Ovary (tissue), 9 donors: Measurements from ENCODE around the gene SPATA6L. TPM values are rescaled to one million over a fixed set of nuclear protein-coding genes. Genes with fewer than 3 reads are reported as not detected.
A peak's percentile ranks its signal among the peaks of the same experiment; 100 is the strongest.
"Not testable (repeated sequence)": the region's sequence is repeated elsewhere in the genome, so short reads cannot be mapped to it uniquely, and the experiment has no call there.

ENCODE experiments used
- DNase-seq, 5 donors: peaks; one replicate each; pipeline ENCODE4 v3.0.0-alpha.2; 2019 to 2020
- H3K27ac ChIP-seq, 2 donors: fragments of 200-600 bp; one replicate each; pipeline versions ENCODE4 v1.5.1 to v1.8.0; 2019 to 2022
- H3K27me3 ChIP-seq: fragments of 200-600 bp; one replicate; pipeline ENCODE4 v1.8.0; 2022
- H3K36me3 ChIP-seq: fragments of 200-600 bp; sonication (generic); one replicate; pipeline ENCODE4 v1.5.1; 2019
- H3K4me1 ChIP-seq: one replicate; pipeline ENCODE4 v1.8.1; 2013; ENCODE audit warnings: mild to moderate bottlenecking, moderate library complexity; ENCODE audit not compliant: insufficient read depth
- H3K4me3 ChIP-seq: fragments of 200-600 bp; sonication (generic); one replicate; pipeline ENCODE4 v1.5.1; 2017
- H3K9me3 ChIP-seq, 2 donors: fragments of 200-600 bp in 1 of 2; sonication (generic) in 1 of 2; one replicate each; pipeline versions ENCODE4 v1.5.1 to v1.8.1; 2013 to 2019; ENCODE audit warnings: mild to moderate bottlenecking in 1 of 2, moderate library complexity in 1 of 2
- EP300 ChIP-seq: sonication (generic); formaldehyde crosslinking; IDR thresholded peaks from one replicate; pipeline ENCODE4 v1.6.1; 2017; ENCODE audit warnings: antibody characterized with exemption
- POLR2A ChIP-seq: fragments of 450-650 bp; IDR thresholded peaks from one replicate; pipeline ENCODE4 v1.6.1; 2017; ENCODE audit warnings: antibody characterized with exemption, mild to moderate bottlenecking, moderate library complexity
- WGBS, 3 donors: extraction: QIAGEN DNeasy Blood & Tissue Kit in 1 of 3; methylation state at CpG; one replicate each; pipeline versions ENCODE4 v1.1.5 to v1.1.7; 2013 to 2017; 5-methylcytosine and 5-hydroxymethylcytosine counted together
- intact Hi-C, 4 donors: fragments of 100-400 bp; cut with DNase I; formaldehyde crosslinking; loops; one replicate each; pipeline versions ENCODE4 v1.11.0 to v1.15.1; 2022 to 2023
- polyA plus RNA-seq, 2 donors: library from polyadenylated mRNA; stranded (reverse); fragments of 200-250 nt in 1 of 2; fragments of 350-450 nt in 1 of 2; fragmentation: Illumina TruSeq in 1 of 2; extraction: RNeasy Lipid Tissue Mini Kit (QIAGEN cat#74804) in 1 of 2; gene quantifications; one replicate each; pipeline ENCODE4 v1.2.3, GENCODE V29; 2013 to 2014
- total RNA-seq, 7 donors: library from RNA; depleted of rRNA in 2 of 7; stranded (reverse); fragments of >200 nt in 2 of 7; fragmentation: NEBNext Ultra II Directional in 3 of 7; extraction: Animal tissue kit (Norgen Biotek cat#: 25700) in 3 of 7; gene quantifications; one replicate each; pipeline versions ENCODE4 v1.1.0 to v1.2.4, GENCODE V29; 2016 to 2023
- TF ChIP-seq, protein P1 (sequence below), 3 donors: fragments of 450-650 bp in 2 of 3; fragments of 200-600 bp in 1 of 3; IDR thresholded peaks; one replicate each; pipeline versions ENCODE4 v1.5.1 to v1.8.0; 2016 to 2022; ENCODE audit warnings: antibody characterized with exemption in 3 of 3, mild to moderate bottlenecking in 1 of 3
- donor health status: DM: no; HTN: no; CAD: no; lungs with moderate emphysema.
- donor health status: DM: no; HTN: no; CAD: no.
- donor health status: Bipolar disorder and iron deficiency.
- donor health status: DM: yes; HTN: yes; CAD: no.
- donor health status: DM: no; HTN: no; CAD: no.
- donor health status: DM: yes; HTN: yes; CAD: no.

The SPATA6L gene
- total and polyA plus RNA-seq, 9 donors, result 0.69 to 25.0 (median 2.1) TPM

DNA sequence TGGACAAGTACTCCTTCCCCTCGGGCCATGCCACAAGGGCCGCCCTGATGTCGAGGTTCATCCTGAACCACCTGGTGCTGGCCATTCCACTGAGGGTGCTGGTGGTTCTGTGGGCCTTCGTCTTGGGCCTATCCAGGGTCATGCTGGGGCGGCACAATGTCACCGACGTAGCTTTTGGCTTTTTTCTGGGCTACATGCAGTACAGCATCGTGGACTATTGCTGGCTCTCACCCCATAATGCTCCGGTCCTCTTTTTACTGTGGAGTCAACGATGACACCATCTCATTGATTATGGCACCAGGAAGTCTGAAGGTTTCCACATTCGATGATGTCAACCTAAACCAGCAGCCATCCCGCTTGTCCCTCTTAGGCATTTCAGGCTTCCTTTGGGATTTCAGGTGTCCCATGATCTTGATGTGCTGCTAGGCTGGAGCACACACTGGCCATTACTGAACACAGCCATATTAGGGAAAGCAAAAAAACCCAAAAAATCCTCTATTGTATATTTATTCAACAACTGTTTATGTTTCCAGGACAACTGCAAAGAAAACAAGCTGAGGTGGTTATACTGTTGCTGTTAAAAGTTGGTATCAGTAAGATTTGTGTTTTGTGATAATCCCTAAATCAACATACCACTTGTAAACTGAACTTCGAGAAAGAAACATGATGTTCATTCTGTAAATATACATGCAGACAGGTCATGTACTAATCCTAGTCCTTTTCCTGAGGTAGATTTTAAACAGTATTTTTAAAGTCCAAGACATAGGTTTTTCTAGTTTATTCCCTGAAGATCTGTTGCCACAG lies 3.1 kb downstream of the SPATA6L start:
- Histone ChIP-seq H3K27ac (peak overlapping the region; percentile 15 to 49), H3K9me3 (no peaks in the 10 kb centered on the region), H3K4me3 (peak overlapping the region; percentile 84), H3K36me3 (no peaks in the 10 kb centered on the region), H3K27me3 (no peaks in the 10 kb centered on the region), H3K4me1 (peaks cover 6% of the 10 kb centered on the region)
- intact Hi-C loops, result loop anchor here (2.0 to 10.0 kb wide), 4 partner anchors 78 to 962 kb away; partner anchors contain the start of genes AK3 (in 3 of the 4) and RIC1 (in 1 of the 4)
- WGBS, 3 donors, result 65 to 72% (median 70%) methylated on average over 13 of the region's 13 CpGs
- DNase-seq, result no peak
- TF ChIP-seq POLR2A, result no peak

DNA sequence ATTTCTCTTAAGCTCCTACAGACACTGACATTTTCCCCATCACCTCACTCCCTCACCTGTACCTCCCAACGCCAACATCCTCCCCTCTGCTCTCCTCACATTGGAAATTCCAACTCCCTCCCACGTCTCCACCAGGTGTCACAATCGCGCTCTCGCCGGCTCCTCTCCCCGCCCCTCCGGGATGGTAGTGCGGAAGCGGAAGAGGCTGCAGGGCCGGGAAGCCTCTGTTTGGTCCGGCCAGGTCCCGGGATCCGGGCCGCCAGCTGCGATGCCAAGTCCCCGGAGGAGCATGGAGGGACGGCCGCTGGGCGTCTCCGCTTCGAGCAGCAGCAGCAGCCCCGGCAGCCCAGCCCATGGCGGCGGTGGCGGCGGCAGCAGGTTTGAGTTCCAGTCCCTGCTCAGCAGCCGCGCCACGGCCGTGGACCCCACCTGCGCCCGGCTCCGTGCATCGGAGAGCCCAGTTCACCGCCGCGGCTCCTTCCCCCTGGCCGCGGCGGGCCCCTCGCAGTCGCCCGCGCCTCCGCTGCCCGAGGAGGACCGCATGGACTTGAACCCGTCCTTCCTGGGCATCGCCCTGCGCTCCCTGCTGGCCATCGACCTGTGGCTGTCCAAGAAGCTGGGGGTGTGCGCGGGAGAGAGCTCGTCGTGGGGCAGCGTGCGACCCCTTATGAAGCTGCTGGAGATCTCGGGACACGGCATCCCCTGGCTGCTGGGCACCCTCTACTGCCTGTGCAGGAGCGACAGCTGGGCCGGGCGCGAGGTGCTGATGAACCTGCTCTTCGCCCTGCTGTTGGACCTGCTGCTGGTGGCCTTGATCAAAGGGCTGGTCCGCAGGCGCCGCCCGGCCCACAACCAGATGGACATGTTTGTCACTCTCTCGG lies 3.9 kb downstream of the SPATA6L start, which contains the start of gene PLPP6:
TSS of gene PLPP6 (plus strand) at position 187 of the 881 bp plus-strand sequence. CDS start at position 269, 82 bp downstream.
- WGBS, 3 donors, result 3 to 4% (median 3%) methylated on average over 50 to 70 of the region's 70 CpGs
- intact Hi-C loops, result loop anchor here (2.0 to 10.0 kb wide), 4 partner anchors 78 to 962 kb away; partner anchors contain the start of genes AK3 (in 3 of the 4) and RIC1 (in 1 of the 4)

DNA sequence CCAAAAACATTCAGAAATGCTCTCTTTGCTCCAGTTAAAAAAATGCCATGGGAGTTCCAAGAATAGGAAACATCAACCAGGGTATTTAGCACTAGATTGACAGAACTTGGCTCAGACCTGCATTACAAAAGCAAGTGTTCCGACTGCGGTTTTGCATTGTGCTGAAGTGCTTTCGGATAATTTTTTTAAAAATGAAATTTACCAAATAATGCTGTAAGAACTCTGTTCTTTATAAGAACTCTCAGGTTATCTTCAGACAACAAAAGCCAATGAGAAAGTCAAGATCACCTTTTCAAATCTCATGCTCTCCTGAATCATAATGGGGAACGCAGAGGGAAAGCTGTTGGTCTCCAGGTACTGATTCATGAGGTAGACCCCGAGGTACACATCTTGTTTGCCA lies 4.7 kb downstream of the SPATA6L start:
- Histone ChIP-seq H3K4me1 (peaks cover 6% of the 10 kb centered on the region), H3K9me3 (no peaks in the 10 kb centered on the region), H3K27ac (no peak overlapping the region), H3K4me3 (peak overlapping the region; percentile 84), H3K36me3 (no peaks in the 10 kb centered on the region), H3K27me3 (no peaks in the 10 kb centered on the region)
- TF ChIP-seq, protein P1, sequence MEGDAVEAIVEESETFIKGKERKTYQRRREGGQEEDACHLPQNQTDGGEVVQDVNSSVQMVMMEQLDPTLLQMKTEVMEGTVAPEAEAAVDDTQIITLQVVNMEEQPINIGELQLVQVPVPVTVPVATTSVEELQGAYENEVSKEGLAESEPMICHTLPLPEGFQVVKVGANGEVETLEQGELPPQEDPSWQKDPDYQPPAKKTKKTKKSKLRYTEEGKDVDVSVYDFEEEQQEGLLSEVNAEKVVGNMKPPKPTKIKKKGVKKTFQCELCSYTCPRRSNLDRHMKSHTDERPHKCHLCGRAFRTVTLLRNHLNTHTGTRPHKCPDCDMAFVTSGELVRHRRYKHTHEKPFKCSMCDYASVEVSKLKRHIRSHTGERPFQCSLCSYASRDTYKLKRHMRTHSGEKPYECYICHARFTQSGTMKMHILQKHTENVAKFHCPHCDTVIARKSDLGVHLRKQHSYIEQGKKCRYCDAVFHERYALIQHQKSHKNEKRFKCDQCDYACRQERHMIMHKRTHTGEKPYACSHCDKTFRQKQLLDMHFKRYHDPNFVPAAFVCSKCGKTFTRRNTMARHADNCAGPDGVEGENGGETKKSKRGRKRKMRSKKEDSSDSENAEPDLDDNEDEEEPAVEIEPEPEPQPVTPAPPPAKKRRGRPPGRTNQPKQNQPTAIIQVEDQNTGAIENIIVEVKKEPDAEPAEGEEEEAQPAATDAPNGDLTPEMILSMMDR (IDR thresholded peaks at IDR 0.05), result no peak
- DNase-seq, result no peak
- WGBS, 3 donors, result 2 to 6% (median 4%) methylated on average over 5 of the region's 5 CpGs
- intact Hi-C loops, result loop anchor here (2.0 to 10.0 kb wide), 4 partner anchors 79 to 963 kb away; partner anchors contain the start of genes AK3 (in 3 of the 4) and RIC1 (in 1 of the 4)

More for the DNA sequence above, 3.9 kb downstream of the SPATA6L start, which contains the start of gene PLPP6:
- H3K9me3 ChIP-seq, result no peaks in the 10 kb centered on the region
- TF ChIP-seq, protein P1 (IDR thresholded peaks at IDR 0.05), result peak; percentile 46 to 58 (median 55)
- TF ChIP-seq EP300 (no peak), POLR2A (peak; percentile 33)
- no peaks in the 10 kb centered on the region for H3K27me3 ChIP-seq
- H3K4me1 ChIP-seq, result peaks cover 6% of the 10 kb centered on the region
- DNase-seq, result peak; percentile 86 to 90 (median 88)
- peak within 1 kb of the TSS; percentile 84 for H3K4me3 ChIP-seq
- no peaks in the 10 kb centered on the region for H3K36me3 ChIP-seq
- H3K27ac ChIP-seq, result peak within 1 kb of the TSS; percentile 15 to 49

DNA sequence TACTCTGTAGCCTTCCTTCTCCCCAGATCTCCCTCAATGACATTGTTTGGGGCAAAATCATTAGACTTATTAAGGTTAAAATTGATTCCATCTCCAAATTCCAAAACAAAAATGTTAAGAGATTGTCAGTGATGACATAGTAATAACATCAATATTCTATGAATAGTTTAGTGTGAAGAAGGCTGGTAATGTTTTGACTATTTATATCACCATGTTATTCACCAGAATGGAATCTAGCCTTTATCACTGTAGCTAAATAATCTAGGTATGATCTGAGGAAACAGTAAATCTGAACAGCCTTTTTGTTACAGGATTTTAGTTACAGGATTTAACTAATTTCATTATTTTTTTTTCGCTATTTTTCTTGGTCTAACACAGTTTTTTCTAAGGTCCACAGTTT lies 5.1 kb downstream of the SPATA6L start:
- no peak for DNase-seq
- no peaks in the 10 kb centered on the region for H3K9me3 ChIP-seq
- WGBS, 3 donors, result 63 to 68% (median 67%) methylated on average over 1 of the region's 1 CpG
- H3K27me3 ChIP-seq, result no peaks in the 10 kb centered on the region
- H3K36me3 ChIP-seq, result no peaks in the 10 kb centered on the region
- no peak overlapping the region for H3K4me3 ChIP-seq
- peaks cover 6% of the 10 kb centered on the region for H3K4me1 ChIP-seq
- intact Hi-C loops, result loop anchor here (10.0 kb wide), 3 partner anchors 84 to 964 kb away; partner anchors contain the start of genes AK3 (in 2 of the 4) and RIC1 (in 1 of the 4)
- H3K27ac ChIP-seq, result no peak overlapping the region
- TF ChIP-seq EP300 (no peak), POLR2A (no peak)
- TF ChIP-seq, protein P1 (IDR thresholded peaks at IDR 0.05), result no peak

DNA sequence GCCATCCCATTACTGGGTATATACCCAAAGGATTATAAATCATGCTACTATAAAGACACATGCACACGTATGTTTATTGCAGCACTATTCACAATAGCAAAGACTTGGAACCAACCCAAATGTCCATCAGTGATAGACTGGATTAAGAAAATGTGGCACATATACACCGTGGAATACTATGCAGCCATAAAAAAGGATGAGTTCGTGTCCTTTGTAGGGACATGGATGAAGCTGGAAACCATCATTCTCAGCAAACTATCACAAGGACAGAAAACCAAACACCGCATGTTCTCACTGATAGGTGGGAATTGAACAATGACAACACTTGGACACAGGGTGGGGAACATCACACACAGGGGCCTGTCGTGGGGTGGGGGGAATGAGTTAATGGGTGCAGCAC lies 5.6 kb downstream of the SPATA6L start:
- WGBS, 3 donors, result 89 to 92% (median 91%) methylated on average over 4 to 5 of the region's 5 CpGs
- not testable (repeated sequence) for H3K4me3 ChIP-seq, H3K9me3 ChIP-seq, H3K27ac ChIP-seq, DNase-seq, H3K36me3 ChIP-seq, H3K4me1 ChIP-seq, H3K27me3 ChIP-seq
- intact Hi-C loops, result loop anchor here (10.0 kb wide), 3 partner anchors 84 to 964 kb away; partner anchors contain the start of genes AK3 (in 2 of the 4) and RIC1 (in 1 of the 4)
